CD4-positive, alpha-beta memory T cell (primary cell): ENCODE measurements around the gene TNNI3K. TPM values are rescaled to one million over a fixed set of nuclear protein-coding genes. Genes with fewer than 3 reads are reported as not detected.

Experiments used
- CTCF ChIA-PET: fragments of 350-600 bp; sonication (Branson Sonifier 250); formaldehyde crosslinking; loops from one replicate; lab custom pipeline; 2021; ENCODE audit warnings: inconsistent platforms; ENCODE audit not compliant: partially characterized antibody; lab: Charles Lee
- POLR2A ChIA-PET: fragments of 350-600 bp; sonication (Branson Sonifier 250); formaldehyde crosslinking; loops from one replicate; lab custom pipeline; 2021; ENCODE audit not compliant: partially characterized antibody; lab: Charles Lee
- DNase-seq, 5 donors: peaks; one replicate each; pipeline versions ENCODE4 v3.0.0 to v3.0.0-alpha.2; 2020 to 2022; ENCODE audit warnings: mixed read lengths in 1 of 5
- H3K27ac ChIP-seq: one replicate; pipeline ENCODE4 v1.7.0; 2013; ENCODE audit warnings: low read depth, low read length
- H3K27me3 ChIP-seq: 2 replicates; pipeline ENCODE4 v1.7.0; 2013; ENCODE audit warnings: mild to moderate bottlenecking, low read length, moderate library complexity; ENCODE audit not compliant: insufficient read depth
- H3K36me3 ChIP-seq: 2 replicates; pipeline ENCODE4 v1.7.0; 2013; ENCODE audit warnings: mild to moderate bottlenecking, low read length, moderate library complexity; ENCODE audit not compliant: insufficient read depth
- H3K4me1 ChIP-seq: 2 replicates; pipeline ENCODE4 v1.7.0; 2013; ENCODE audit warnings: mild to moderate bottlenecking, low read length, moderate library complexity; ENCODE audit not compliant: insufficient read depth
- H3K4me3 ChIP-seq, 2 donors: one replicate each; pipeline ENCODE4 v1.7.0; 2013; ENCODE audit warnings: low read length in 2 of 2, mild to moderate bottlenecking in 1 of 2
- H3K9me3 ChIP-seq, 2 donors: one replicate each; pipeline ENCODE4 v1.7.0; 2013; ENCODE audit warnings: low read length in 2 of 2, control low read depth in 1 of 2; ENCODE audit not compliant: control insufficient read depth in 1 of 2
- H3K27ac Mint-ChIP-seq, 7 donors: one replicate each; pipeline ENCODE4 v1.8.0; 2020 to 2021; ENCODE audit warnings: mixed read lengths in 7 of 7, mild to moderate bottlenecking in 6 of 7, inconsistent platforms in 3 of 7, moderate library complexity in 3 of 7
- H3K27me3 Mint-ChIP-seq, 2 donors: one replicate each; pipeline ENCODE4 v1.8.0; 2020 to 2021; ENCODE audit warnings: mixed read lengths in 2 of 2
- H3K36me3 Mint-ChIP-seq, 2 donors: one replicate each; pipeline ENCODE4 v1.8.0; 2020 to 2021; ENCODE audit warnings: mixed read lengths in 2 of 2, inconsistent platforms in 1 of 2, mild to moderate bottlenecking in 1 of 2
- H3K4me1 Mint-ChIP-seq, 4 donors: one replicate each; pipeline ENCODE4 v1.8.0; 2020 to 2021; ENCODE audit warnings: mixed read lengths in 4 of 4, mild to moderate bottlenecking in 1 of 4
- H3K4me3 Mint-ChIP-seq, 8 donors: one replicate each; pipeline ENCODE4 v1.8.0; 2020 to 2021; ENCODE audit warnings: mixed read lengths in 8 of 8, mild to moderate bottlenecking in 7 of 8, moderate library complexity in 6 of 8, inconsistent platforms in 3 of 8
- H3K9me3 Mint-ChIP-seq, 8 donors: one replicate each; pipeline ENCODE4 v1.8.0; 2020 to 2021; ENCODE audit warnings: mixed read lengths in 8 of 8, mild to moderate bottlenecking in 5 of 8, inconsistent platforms in 3 of 8, moderate library complexity in 1 of 8
- intact Hi-C: fragments of 100-400 bp; cut with micrococcal nuclease; formaldehyde crosslinking; loops from one replicate; pipeline ENCODE4 v1.15.1; 2023
- polyA plus RNA-seq, 2 donors: library from polyadenylated mRNA; unstranded; fragments of 300-500 nt; fragmentation: Illumina TruSeq; gene quantifications; one replicate each; pipeline ENCODE4 v1.2.3, GENCODE V29; 2021
- total RNA-seq, 2 experiments: library from RNA; stranded (reverse); gene quantifications; one replicate each; pipeline ENCODE4 v1.2.3, GENCODE V29; 2021

The TNNI3K gene
- total and polyA plus RNA-seq, 4 experiments from 2014 or later, result 0.54 TPM; not detected in 3

GRCh38 chr1:74523873-74524480 lies 288.8 kb downstream of the TNNI3K start:
- peaks cover 0 to 3% (median 0%) of the 10 kb centered on the region in 8 donors for H3K9me3 Mint-ChIP-seq
- intact Hi-C loops, result no loop called here
- ChIA-PET POLR2A (no interaction called here), CTCF (no interaction called here)
- no peaks in the 10 kb centered on the region for H3K27me3 ChIP-seq
- no peaks in the 10 kb centered on the region for H3K4me1 ChIP-seq
- no peak for DNase-seq
- no peak overlapping the region for H3K27ac ChIP-seq
- H3K9me3 ChIP-seq, result no peaks in the 10 kb centered on the region
- H3K27ac Mint-ChIP-seq, result no peak overlapping the region
- no peak overlapping the region for H3K4me3 ChIP-seq
- no peaks in the 10 kb centered on the region for H3K4me1 Mint-ChIP-seq
- H3K36me3 ChIP-seq, result no peaks in the 10 kb centered on the region
- no peak overlapping the region for H3K4me3 Mint-ChIP-seq
- peaks cover 0 to 1% of the 10 kb centered on the region in 2 donors for H3K27me3 Mint-ChIP-seq
- no peaks in the 10 kb centered on the region for H3K36me3 Mint-ChIP-seq

- intact Hi-C loops, result no loop called here
- Histone ChIP-seq H3K27me3 (no peaks in the 10 kb centered on the region), H3K27ac (no peak overlapping the region), H3K36me3 (no peaks in the 10 kb centered on the region), H3K9me3 (no peaks in the 10 kb centered on the region), H3K4me1 (no peaks in the 10 kb centered on the region), H3K4me3 (no peak overlapping the region)
- H3K4me1 Mint-ChIP-seq, result no peaks in the 10 kb centered on the region
- DNase-seq, result no peak
- H3K9me3 Mint-ChIP-seq, result peaks cover 0 to 3% (median 0%) of the 10 kb centered on the region in 8 donors
- ChIA-PET POLR2A (no interaction called here), CTCF (no interaction called here)
- no peak overlapping the region for H3K4me3 Mint-ChIP-seq
- peaks cover 0 to 1% of the 10 kb centered on the region in 2 donors for H3K27me3 Mint-ChIP-seq
- no peak overlapping the region for H3K27ac Mint-ChIP-seq
- H3K36me3 Mint-ChIP-seq, result no peaks in the 10 kb centered on the region
These were observed 291.5 kb downstream of the TNNI3K start for GRCh38 chr1:74526708-74527107.

GRCh38 chr1:74528123-74528522 lies 292.9 kb downstream of the TNNI3K start:
- no peaks in the 10 kb centered on the region for H3K27me3 ChIP-seq
- no peak overlapping the region for H3K27ac ChIP-seq
- Mint-ChIP-seq H3K27me3 (no peaks in the 10 kb centered on the region), H3K4me1 (no peaks in the 10 kb centered on the region), H3K36me3 (no peaks in the 10 kb centered on the region), H3K9me3 (peaks cover 0 to 3% (median 0%) of the 10 kb centered on the region in 8 donors), H3K4me3 (no peak overlapping the region), H3K27ac (no peak overlapping the region)
- H3K4me1 ChIP-seq, result no peaks in the 10 kb centered on the region
- H3K4me3 ChIP-seq, result no peak overlapping the region
- DNase-seq, result no peak
- intact Hi-C loops, result no loop called here
- CTCF ChIA-PET, result no interaction called here
- POLR2A ChIA-PET, result no interaction called here
- no peaks in the 10 kb centered on the region for H3K36me3 ChIP-seq
- no peaks in the 10 kb centered on the region for H3K9me3 ChIP-seq

GRCh38 chr1:74530892-74531291 lies 295.7 kb downstream of the TNNI3K start:
- Histone ChIP-seq H3K4me3 (no peak overlapping the region), H3K27ac (no peak overlapping the region), H3K27me3 (no peaks in the 10 kb centered on the region), H3K36me3 (no peaks in the 10 kb centered on the region), H3K4me1 (no peaks in the 10 kb centered on the region), H3K9me3 (no peaks in the 10 kb centered on the region)
- intact Hi-C loops, result no loop called here
- CTCF ChIA-PET, result no interaction called here
- H3K4me3 Mint-ChIP-seq, result no peak overlapping the region
- H3K9me3 Mint-ChIP-seq, result peaks cover 0 to 3% (median 0%) of the 10 kb centered on the region in 8 donors
- no peaks in the 10 kb centered on the region for H3K36me3 Mint-ChIP-seq
- POLR2A ChIA-PET, result no interaction called here
- no peak overlapping the region for H3K27ac Mint-ChIP-seq
- no peaks in the 10 kb centered on the region for H3K27me3 Mint-ChIP-seq
- H3K4me1 Mint-ChIP-seq, result no peaks in the 10 kb centered on the region
- DNase-seq, result no peak

- ChIA-PET CTCF (no interaction called here), POLR2A (no interaction called here)
- Histone ChIP-seq H3K27me3 (no peaks in the 10 kb centered on the region), H3K27ac (no peak overlapping the region), H3K4me3 (no peak overlapping the region), H3K9me3 (no peaks in the 10 kb centered on the region), H3K4me1 (no peaks in the 10 kb centered on the region), H3K36me3 (no peaks in the 10 kb centered on the region)
- intact Hi-C loops, result no loop called here
- Mint-ChIP-seq H3K27me3 (no peaks in the 10 kb centered on the region), H3K4me3 (no peak overlapping the region), H3K9me3 (peaks cover 0 to 3% (median 0%) of the 10 kb centered on the region in 8 donors), H3K4me1 (no peaks in the 10 kb centered on the region), H3K36me3 (no peaks in the 10 kb centered on the region), H3K27ac (no peak overlapping the region)
- DNase-seq, result no peak
These were observed 296.6 kb downstream of the TNNI3K start for GRCh38 chr1:74531796-74532195.

GRCh38 chr1:74534241-74534640 lies 299.1 kb downstream of the TNNI3K start:
- Mint-ChIP-seq H3K4me3 (no peak overlapping the region), H3K4me1 (no peaks in the 10 kb centered on the region), H3K36me3 (no peaks in the 10 kb centered on the region), H3K27me3 (no peaks in the 10 kb centered on the region), H3K9me3 (no peaks in the 10 kb centered on the region), H3K27ac (no peak overlapping the region)
- intact Hi-C loops, result no loop called here
- CTCF ChIA-PET, result no interaction called here
- H3K4me3 ChIP-seq, result no peak overlapping the region
- no peaks in the 10 kb centered on the region for H3K4me1 ChIP-seq
- H3K27ac ChIP-seq, result no peak overlapping the region
- no peak for DNase-seq
- H3K27me3 ChIP-seq, result no peaks in the 10 kb centered on the region
- H3K9me3 ChIP-seq, result no peaks in the 10 kb centered on the region
- POLR2A ChIA-PET, result no interaction called here
- no peaks in the 10 kb centered on the region for H3K36me3 ChIP-seq

- POLR2A ChIA-PET, result no interaction called here
- no peaks in the 10 kb centered on the region for H3K9me3 ChIP-seq
- CTCF ChIA-PET, result no interaction called here
These were observed 310.6 kb downstream of the TNNI3K start for GRCh38 chr1:74545821-74546220.

More at GRCh38 chr1:74545821-74546220, 310.6 kb downstream of the TNNI3K start:
- no peaks in the 10 kb centered on the region for H3K4me1 ChIP-seq
- Mint-ChIP-seq H3K4me3 (no peak overlapping the region), H3K9me3 (peaks cover 0 to 9% (median 0%) of the 10 kb centered on the region in 8 donors), H3K4me1 (no peaks in the 10 kb centered on the region), H3K27me3 (peaks cover 1 to 5% of the 10 kb centered on the region in 2 donors), H3K36me3 (no peaks in the 10 kb centered on the region), H3K27ac (peak overlapping the region in 1 of 7 donors; percentile 5)
- DNase-seq, result no peak
- H3K27me3 ChIP-seq, result no peaks in the 10 kb centered on the region
- H3K4me3 ChIP-seq, result no peak overlapping the region
- intact Hi-C loops, result no loop called here
- no peaks in the 10 kb centered on the region for H3K36me3 ChIP-seq
- no peak overlapping the region for H3K27ac ChIP-seq
